NCI-H1105 treated with DMSO at 0.1 percent for 48 hours (cell line): ENCODE measurements around the gene DPYD.
"Not testable (repeated sequence)": the region's sequence is repeated elsewhere in the genome, so short reads cannot be mapped to it uniquely, and the experiment has no call there.

ENCODE experiments used
- DNase-seq: peaks from one replicate; lab custom pipeline; 2025; lab: John Stamatoyannopoulos, UW

Gene DPYD

DNA sequence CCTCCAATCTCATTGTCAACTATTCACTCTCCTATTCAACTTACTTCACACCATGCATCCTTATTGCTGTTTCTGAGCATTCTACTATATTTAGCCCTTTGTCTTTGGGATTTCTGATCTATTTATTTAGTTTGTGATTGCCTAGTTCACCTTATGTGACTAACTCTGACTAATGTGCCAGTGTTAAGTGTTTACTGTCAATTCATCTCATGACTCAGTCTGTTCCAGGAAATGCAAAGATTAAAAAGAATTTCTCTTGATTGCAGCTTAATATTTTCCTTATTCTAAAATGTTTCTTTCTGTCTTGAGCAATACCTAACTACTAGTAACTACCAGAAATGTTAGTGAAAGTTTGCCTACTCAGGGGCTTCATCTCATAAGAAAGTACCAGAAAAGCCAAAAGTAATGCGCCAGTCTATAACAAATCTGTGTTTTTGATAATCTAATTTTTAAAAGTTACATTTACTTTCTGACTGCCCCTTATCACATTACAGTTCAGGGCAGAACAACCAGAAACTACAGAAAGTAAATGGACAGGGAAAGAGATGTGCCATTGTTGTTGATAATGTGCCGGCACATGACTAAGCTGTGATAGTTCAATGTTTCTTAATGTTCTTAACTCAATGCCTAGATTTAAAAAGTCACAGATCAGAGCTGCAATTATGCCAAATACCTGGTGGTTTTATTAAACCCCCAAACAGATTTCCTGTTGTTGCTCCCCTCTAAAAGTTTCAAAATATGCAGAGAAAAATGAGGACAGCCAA is 642.8 kb downstream of the DPYD start:
- DNase-seq = no peak

DNA sequence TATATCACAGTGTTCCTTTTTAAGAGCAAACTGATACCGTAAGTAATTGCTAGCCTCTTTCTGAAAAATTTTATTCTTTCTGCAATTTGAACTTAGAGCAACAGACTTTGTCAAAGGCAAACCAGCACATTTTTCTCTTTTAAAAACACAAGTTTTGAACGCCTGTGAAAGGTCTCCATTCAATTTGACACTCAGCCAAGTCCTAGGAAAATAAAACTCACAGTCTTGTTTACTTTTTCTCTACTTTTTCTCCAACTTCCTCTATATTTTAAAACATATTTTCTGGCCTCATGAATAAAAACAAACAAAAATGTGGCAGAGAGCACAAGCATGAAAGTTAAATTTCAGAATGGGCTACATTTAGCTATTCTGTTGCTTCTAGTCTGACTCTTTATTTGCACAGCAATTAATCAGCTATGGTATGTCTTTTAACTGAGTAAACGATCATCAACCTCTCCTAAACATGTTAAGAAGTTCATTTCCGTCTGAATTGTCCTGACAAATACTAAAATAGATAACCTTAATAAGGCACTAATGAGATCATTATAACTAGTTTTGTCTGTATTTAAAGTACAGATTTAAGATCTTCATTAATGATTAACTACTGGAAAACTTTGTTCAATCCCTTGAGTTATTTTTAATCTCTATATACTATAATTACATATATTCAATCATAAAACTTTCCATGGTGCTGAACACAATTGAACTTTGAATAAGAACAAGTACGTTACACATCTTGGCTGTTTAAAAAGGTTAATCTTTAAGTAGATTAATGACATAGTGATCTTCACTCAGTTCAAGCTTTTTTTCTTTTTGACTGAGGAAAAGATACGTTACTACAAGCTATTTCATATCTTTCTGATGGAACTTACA is 648.7 kb downstream of the DPYD start:
- peak; percentile 22 for DNase-seq

- no peak for DNase-seq
These were observed 650.1 kb downstream of the DPYD start for GRCh38 chr1:97270508-97271307.

DNA sequence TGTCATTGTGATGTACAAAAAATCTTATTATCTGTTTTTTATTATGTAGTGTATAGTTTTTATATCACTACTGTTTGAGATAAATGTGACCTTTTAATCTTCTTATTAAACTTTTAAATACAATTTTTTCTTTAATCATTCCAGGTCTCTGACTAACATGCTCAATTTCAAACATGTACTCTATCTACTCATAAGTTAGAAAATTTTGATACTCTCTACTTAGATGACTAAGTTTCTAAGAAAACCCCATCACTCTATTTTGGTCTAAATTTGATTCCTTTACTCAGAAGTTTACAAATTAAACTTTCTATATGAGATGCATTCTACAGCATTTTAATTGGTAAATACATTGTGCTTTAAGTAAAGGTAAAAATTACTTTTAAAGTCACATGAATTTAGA is 655.2 kb downstream of the DPYD start:
- no peak for DNase-seq

DNA sequence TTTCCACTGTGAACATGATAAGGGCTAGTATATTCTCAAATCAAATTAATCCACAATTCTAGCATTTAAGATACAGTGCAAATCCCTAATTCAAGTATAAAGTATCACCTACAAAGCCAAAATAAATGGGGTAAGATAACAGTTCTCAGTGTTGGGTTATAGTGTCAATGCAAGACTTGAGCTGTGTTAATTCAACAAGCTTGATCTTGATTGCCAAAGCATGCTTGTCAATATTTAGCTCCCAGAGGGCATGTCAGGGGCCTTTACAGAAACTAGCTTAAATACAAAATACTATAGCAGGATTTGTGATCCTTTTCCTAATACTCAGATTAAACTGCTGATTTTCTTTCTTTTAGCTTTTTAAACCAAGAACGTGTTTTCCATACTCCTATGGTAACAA is 658.0 kb downstream of the DPYD start:
- DNase-seq = no peak

GRCh38 chr1:97258597-97258996 is 662.2 kb downstream of the DPYD start:
- no peak for DNase-seq

DNA sequence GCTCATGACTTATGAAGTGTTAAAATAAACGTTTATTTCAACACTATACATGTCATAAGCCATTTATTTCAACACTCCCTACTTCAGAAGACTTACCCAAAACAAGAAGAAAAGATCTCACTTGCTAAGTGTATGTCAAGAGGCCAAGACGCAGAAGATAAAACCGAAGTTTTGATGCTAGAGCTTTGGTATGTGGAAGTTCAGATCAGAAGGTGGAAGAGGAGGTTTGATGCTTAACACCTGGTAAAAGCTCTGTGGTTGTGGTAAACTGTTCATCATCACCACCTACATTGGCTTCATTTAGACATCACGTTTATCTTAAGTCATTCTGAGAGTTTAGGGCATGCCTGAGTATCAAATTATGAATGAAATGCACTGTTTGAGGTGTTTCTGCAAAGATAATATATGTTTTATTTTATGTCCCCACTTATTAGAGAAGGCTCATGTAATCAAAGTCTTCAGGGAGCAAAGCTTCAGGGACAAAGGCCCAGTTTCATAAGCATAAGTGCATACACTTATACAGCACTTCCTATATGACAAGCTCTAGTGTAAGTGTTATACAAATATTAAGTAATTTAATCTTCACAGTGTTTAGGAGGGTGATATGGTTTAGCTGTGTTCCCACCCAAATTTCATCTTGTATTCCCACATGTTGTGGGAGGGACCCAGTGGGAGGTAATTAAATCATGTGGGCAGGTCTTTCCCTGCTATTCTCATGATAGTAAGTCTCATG is 665.9 kb downstream of the DPYD start:
- no peak for DNase-seq

GRCh38 chr1:97252925-97253324 is 667.9 kb downstream of the DPYD start:
- no peak for DNase-seq

DNA sequence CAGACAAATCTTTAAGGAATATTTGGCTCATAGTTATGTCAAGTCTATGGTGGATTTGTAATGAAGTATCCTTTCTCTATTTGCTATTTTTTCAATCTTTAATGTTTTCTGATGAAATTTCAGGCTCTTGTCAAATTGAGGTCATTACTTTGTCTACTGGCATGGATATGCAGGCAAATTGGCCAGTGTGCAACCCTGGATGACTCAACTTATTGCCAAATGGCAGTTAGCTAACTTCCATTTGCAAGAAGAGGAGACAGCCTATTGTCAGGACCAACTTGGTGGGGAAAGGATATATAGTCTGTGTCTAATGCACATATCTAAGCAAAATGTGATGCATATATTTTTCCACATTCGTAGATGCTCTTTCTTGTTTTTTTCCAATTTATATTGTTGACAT is 668.8 kb downstream of the DPYD start:
- no peak for DNase-seq

DNA sequence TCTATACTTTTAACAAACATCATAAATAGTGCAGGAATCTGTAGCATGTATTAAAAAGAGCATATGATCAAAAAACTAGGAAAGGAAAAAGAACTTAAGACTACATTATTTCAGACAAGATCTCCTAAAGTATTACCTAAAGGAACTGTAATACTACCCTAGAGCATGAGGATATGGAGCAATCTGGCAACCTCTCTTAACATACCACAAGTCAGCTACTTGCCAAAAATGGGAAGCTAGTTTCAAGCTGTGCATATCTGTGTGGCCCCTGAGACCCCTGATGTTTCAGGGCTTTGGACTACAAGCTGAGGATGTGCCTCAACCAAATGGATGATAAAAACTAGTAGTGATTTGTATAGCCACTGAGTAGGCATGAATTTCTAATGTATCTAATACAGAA is 673.6 kb downstream of the DPYD start:
- DNase-seq = no peak

- DNase-seq = no peak
These were observed 675.2 kb downstream of the DPYD start for GRCh38 chr1:97245682-97246081.

GRCh38 chr1:97245026-97245425 is 675.8 kb downstream of the DPYD start:
- DNase-seq = no peak

GRCh38 chr1:97243973-97244560 is 676.8 kb downstream of the DPYD start:
- peak; percentile 58 for DNase-seq

DNA sequence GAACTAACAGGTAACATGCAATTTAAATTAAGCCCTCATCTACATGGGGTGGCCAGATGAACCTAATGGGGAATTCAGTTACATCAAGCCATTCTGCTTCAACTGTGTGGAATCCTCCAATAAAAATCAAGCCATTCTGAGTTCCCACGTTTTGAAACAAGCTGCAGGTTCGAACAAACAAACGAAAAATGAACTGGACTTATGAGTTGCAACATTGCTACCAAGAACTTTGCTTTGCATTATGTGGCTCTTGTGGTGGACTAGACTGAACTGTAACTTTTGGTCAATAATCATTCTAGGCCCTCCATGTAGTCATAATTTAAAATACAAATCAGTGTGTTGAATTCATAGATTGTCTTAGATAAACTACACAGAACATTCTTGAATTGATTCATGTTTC is 682.0 kb downstream of the DPYD start:
- no peak for DNase-seq

DNA sequence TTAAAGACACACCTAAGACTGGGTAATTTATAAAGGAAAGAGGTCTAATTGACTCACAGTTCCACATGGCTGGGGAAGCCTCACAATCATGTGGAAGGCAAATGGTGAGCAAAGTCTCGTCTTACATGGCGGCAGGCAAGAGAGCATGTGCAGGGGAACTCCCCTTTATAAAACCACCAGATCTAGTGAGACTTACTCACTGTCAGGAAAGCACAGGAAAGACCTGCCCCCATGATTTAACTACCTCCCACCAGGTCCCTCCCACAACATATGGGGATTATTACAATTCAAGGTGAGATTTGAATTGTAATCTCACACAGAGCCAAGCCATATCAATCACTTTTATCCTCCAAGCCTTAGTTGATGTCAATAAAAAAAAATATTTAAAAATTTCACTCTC is 689.5 kb downstream of the DPYD start:
- not testable (repeated sequence) for DNase-seq

DNA sequence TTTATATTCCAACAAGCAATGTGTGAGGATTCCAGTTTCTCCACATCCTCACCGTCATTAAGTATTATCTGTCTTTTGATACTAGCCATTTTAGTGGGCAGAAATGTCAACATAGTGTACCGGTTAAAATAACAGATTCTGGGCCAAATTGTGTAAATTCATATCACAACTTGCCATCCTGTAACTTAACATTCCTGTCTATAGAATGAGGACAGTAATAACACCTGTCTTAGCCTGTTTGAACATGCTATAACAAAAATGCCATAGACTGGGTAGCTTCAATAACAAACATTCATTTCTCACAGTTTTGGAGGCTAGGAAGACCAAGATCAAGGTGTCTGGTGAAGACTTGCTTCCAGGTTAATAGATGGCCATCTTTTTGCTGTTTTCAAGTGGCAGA is 708.2 kb downstream of the DPYD start:
- no peak for DNase-seq

GRCh38 chr1:97210307-97210706 is 710.5 kb downstream of the DPYD start:
- DNase-seq = no peak

DNA sequence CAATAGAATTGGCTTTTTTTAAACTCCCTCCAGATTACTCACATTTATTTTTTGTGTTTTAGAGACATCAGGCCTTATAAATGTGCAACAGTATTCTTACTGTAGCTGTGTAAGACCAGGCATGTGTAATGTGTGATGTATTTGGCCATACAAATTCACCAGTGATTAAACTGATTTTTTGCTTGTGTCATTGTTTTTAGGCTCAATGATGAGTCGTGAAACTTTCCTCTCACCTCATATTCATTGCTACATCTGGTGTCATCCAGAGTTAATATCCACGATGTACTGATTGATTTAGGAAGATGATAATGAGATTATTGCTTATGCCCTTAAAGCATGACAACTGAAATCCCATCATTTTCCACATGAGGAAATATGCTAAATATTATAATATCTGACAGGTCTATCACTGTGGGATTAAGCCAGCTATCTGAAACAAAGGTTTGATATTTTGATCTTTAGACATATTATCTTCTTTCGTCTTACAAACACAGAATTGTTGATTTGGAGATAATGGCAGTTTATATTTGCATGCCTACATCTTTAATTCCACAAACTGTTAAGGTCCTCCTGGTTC is 711.4 kb downstream of the DPYD start:
- DNase-seq = no peak

- DNase-seq = no peak
These were observed 713.0 kb downstream of the DPYD start for GRCh38 chr1:97207868-97208267.

- no peak for DNase-seq
These were observed 716.4 kb downstream of the DPYD start for GRCh38 chr1:97204468-97204867.
